Measurements from ENCODE around the gene PDZD4. TPM values are rescaled to one million over a fixed set of nuclear protein-coding genes. Genes with fewer than 3 reads are reported as not detected.

PDZD4 gene
- total and polyA plus RNA-seq, 10 of the 15 experiments (the other 5 are each of a cell fraction or from before 2014, with no cell fraction given) = 0.01 to 0.15 (median 0.04) TPM; not detected in 6

- no peak overlapping the region for H3K4me3 ChIP-seq
- no peaks in the 10 kb centered on the region for H3K4me1 ChIP-seq (ENCODE audit: control insufficient read depth, insufficient read depth, low read length)
- H2AFZ ChIP-seq (ENCODE audit: control insufficient read depth, low read depth, low read length) = no peak overlapping the region
- no peak overlapping the region for H3K4me2 ChIP-seq (ENCODE audit: control insufficient read depth, insufficient read depth)
- POLR2A ChIA-PET = no interaction called here
- no peaks in the 10 kb centered on the region for H4K20me1 ChIP-seq (ENCODE audit: control insufficient read depth, insufficient read depth)
- no peak overlapping the region for H3K9ac ChIP-seq (ENCODE audit: control insufficient read depth, insufficient read depth, low read length)
- no peak overlapping the region for H3K27ac ChIP-seq (ENCODE audit: control insufficient read depth, insufficient read depth)
- in situ Hi-C loops (cut with MboI) = no loop called here
- H3K79me2 ChIP-seq (ENCODE audit: control insufficient read depth, insufficient read depth, low read length) = no peaks in the 10 kb centered on the region
- FAIRE-seq (no peak), ATAC-seq (no peak), DNase-seq (ENCODE audit: low read depth, low spot score) (no peak)
- H3K27me3 ChIP-seq (replicated peaks in 1 of 2; ENCODE audit: control insufficient read depth in 2 of 2, insufficient read depth in 2 of 2, low read length in 1 of 2) = peaks cover 0 to 2% of the 10 kb centered on the region in 2 experiments; a peak in 1 of 4 replicates
- TF ChIP-seq IRF5 (IDR thresholded peaks at IDR 0.05; ENCODE audit: borderline replicate concordance) = no peak
- SMC1A ChIA-PET (ENCODE audit: uncharacterized antibody, unreplicated experiment) = no interaction called here
- RAD21 ChIA-PET (ENCODE audit: unreplicated experiment) = no interaction called here
- CTCF ChIA-PET = no interaction called here
- intact Hi-C loops (cut with micrococcal nuclease; ENCODE audit: unreplicated experiment) = no loop called here
- H3K9me3 ChIP-seq (replicated peaks; ENCODE audit: control insufficient read depth, insufficient read depth, low read length) = no peaks in the 10 kb centered on the region
- no TSS peak for BruUV-seq (replicated peaks)
- no peaks in the 10 kb centered on the region for H3K36me3 ChIP-seq (ENCODE audit: control insufficient read depth in 2 of 2, insufficient read depth in 2 of 2, low read length in 1 of 2)
- WGBS (ENCODE audit: insufficient coverage, insufficient replicate concordance, low lambda C conversion rate, missing lambda C conversion rate) = 49% methylated on average over 13 of the region's 13 CpGs
Measured at GRCh38 chrX:153867671-153868070, 37.3 kb upstream of the PDZD4 start.

GRCh38 chrX:153867139-153867538, 36.8 kb upstream of the PDZD4 start:
- Histone ChIP-seq H3K79me2 (ENCODE audit: control insufficient read depth, insufficient read depth, low read length) (no peaks in the 10 kb centered on the region), H3K4me3 (no peak overlapping the region), H3K27me3 (replicated peaks in 1 of 2; ENCODE audit: control insufficient read depth in 2 of 2, insufficient read depth in 2 of 2, low read length in 1 of 2) (no peaks in the 10 kb centered on the region; a peak in 1 of 4 replicates), H3K4me1 (ENCODE audit: control insufficient read depth, insufficient read depth, low read length) (no peaks in the 10 kb centered on the region), H2AFZ (ENCODE audit: control insufficient read depth, low read depth, low read length) (no peak overlapping the region), H3K36me3 (ENCODE audit: control insufficient read depth in 2 of 2, insufficient read depth in 2 of 2, low read length in 1 of 2) (no peaks in the 10 kb centered on the region), H3K9me3 (replicated peaks; ENCODE audit: control insufficient read depth, insufficient read depth, low read length) (no peaks in the 10 kb centered on the region), H4K20me1 (ENCODE audit: control insufficient read depth, insufficient read depth) (no peaks in the 10 kb centered on the region), H3K27ac (ENCODE audit: control insufficient read depth, insufficient read depth) (no peak overlapping the region), H3K9ac (ENCODE audit: control insufficient read depth, insufficient read depth, low read length) (no peak overlapping the region), H3K4me2 (ENCODE audit: control insufficient read depth, insufficient read depth) (no peak overlapping the region)
- 28% methylated on average over 9 of the region's 9 CpGs for WGBS (ENCODE audit: insufficient coverage, insufficient replicate concordance, low lambda C conversion rate, missing lambda C conversion rate)
- ChIA-PET POLR2A (no interaction called here), SMC1A (ENCODE audit: uncharacterized antibody, unreplicated experiment) (no interaction called here), CTCF (no interaction called here), RAD21 (ENCODE audit: unreplicated experiment) (no interaction called here)
- no peak for ATAC-seq
- TF ChIP-seq FOS (IDR thresholded peaks at IDR 0.05; ENCODE audit: borderline replicate concordance, extremely low read depth, insufficient read length) = no peak
- no peak for TF ChIP-seq MEF2A (IDR thresholded peaks at IDR 0.05; ENCODE audit: insufficient read depth, low read depth, low read length)
- no peak for TF ChIP-seq EP300 (IDR thresholded peaks at IDR 0.05; ENCODE audit: borderline replicate concordance in 1 of 2, control insufficient read depth in 1 of 2, low read depth in 2 of 2, low read length in 2 of 2)
- no peak for TF ChIP-seq CREB1 (IDR thresholded peaks at IDR 0.05; ENCODE audit: low read depth)
- TF ChIP-seq NFYB (IDR thresholded peaks at IDR 0.05; ENCODE audit: insufficient read depth, low read depth, low read length) = no peak
- TF ChIP-seq RBBP5 (conservative IDR thresholded peaks at IDR 0.05) = no peak
- no peak for TF ChIP-seq RAD21 (IDR thresholded peaks at IDR 0.05; ENCODE audit: insufficient read depth, low read depth, low read length)
- TF ChIP-seq ETV6 (conservative IDR thresholded peaks at IDR 0.05 in 1 of 2, IDR thresholded peaks at IDR 0.05 in 1 of 2; ENCODE audit: borderline replicate concordance in 1 of 2, low read depth in 1 of 2) = no peak
- TF ChIP-seq CHD1 (IDR thresholded peaks at IDR 0.05; ENCODE audit: low read depth, low read length) = no peak
- DNase-seq (ENCODE audit: low read depth, low spot score) = no peak
- BruUV-seq (replicated peaks) = no TSS peak
- in situ Hi-C loops (cut with MboI) (no loop called here), intact Hi-C loops (cut with micrococcal nuclease; ENCODE audit: unreplicated experiment) (no loop called here)
- no peak for FAIRE-seq

Measured in GM12878 (cell line).